Measurements from ENCODE around the gene GSDMA.
A peak's percentile ranks its signal among the peaks of the same experiment; 100 is the strongest.

Gene GSDMA

GRCh38 chr17:39970157-39970692 lies 7.4 kb downstream of the GSDMA start:
- Mint-ChIP-seq H3K27ac (peak overlapping the region in 2 of 3 experiments; percentile 43 to 61), H3K4me1 (peaks cover 12% of the 10 kb centered on the region), H3K36me3 (ENCODE audit: low read depth) (no peaks in the 10 kb centered on the region), H3K4me3 (no peak overlapping the region), H3K9me3 (no peaks in the 10 kb centered on the region), H3K27me3 (ENCODE audit: low read depth) (peaks cover 44% of the 10 kb centered on the region)
- TF ChIP-seq, protein P1, sequence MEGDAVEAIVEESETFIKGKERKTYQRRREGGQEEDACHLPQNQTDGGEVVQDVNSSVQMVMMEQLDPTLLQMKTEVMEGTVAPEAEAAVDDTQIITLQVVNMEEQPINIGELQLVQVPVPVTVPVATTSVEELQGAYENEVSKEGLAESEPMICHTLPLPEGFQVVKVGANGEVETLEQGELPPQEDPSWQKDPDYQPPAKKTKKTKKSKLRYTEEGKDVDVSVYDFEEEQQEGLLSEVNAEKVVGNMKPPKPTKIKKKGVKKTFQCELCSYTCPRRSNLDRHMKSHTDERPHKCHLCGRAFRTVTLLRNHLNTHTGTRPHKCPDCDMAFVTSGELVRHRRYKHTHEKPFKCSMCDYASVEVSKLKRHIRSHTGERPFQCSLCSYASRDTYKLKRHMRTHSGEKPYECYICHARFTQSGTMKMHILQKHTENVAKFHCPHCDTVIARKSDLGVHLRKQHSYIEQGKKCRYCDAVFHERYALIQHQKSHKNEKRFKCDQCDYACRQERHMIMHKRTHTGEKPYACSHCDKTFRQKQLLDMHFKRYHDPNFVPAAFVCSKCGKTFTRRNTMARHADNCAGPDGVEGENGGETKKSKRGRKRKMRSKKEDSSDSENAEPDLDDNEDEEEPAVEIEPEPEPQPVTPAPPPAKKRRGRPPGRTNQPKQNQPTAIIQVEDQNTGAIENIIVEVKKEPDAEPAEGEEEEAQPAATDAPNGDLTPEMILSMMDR (IDR thresholded peaks at IDR 0.05; ENCODE audit: unreplicated experiment in 3 of 3), result no peak

DNA sequence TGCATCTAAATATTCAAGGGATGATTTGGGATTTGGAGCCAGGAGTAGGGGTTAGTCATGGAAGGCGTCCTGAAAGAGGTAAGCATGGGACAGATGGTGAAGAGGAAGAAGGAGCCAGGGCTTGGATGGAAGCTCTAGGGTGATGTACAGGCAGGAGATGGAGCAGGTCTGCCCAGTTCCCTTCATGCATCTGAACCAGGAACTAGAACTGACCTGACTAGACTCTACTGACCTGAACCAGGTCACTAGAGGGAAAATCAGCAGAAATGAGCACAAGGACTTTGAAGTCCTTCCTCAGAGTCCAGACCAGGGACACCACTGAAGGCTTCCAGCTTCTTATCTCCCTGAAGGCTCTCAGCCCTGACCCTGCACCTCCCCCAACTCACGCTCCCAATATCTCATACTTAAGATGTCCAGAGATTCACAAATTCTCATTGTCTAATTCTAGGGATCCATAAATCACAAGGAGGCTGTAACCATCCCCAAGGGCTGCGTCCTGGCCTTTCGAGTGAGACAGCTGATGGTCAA lies 8.3 kb downstream of the GSDMA start:
- TF ChIP-seq, protein P1 (IDR thresholded peaks at IDR 0.05; ENCODE audit: unreplicated experiment in 3 of 3), result no peak
- no peaks in the 10 kb centered on the region for H3K36me3 Mint-ChIP-seq (ENCODE audit: low read depth)
- no peak overlapping the region for H3K4me3 Mint-ChIP-seq
- H3K27ac Mint-ChIP-seq, result peak overlapping the region; percentile 76 to 88 (median 85)
- peaks cover 49% of the 10 kb centered on the region for H3K27me3 Mint-ChIP-seq (ENCODE audit: low read depth)
- peaks cover 17% of the 10 kb centered on the region for H3K4me1 Mint-ChIP-seq
- no peaks in the 10 kb centered on the region for H3K9me3 Mint-ChIP-seq

GRCh38 chr17:39972271-39972670 lies 9.5 kb downstream of the GSDMA start:
- Mint-ChIP-seq H3K9me3 (no peaks in the 10 kb centered on the region), H3K27ac (peak overlapping the region; percentile 76 to 88 (median 78)), H3K36me3 (ENCODE audit: low read depth) (no peaks in the 10 kb centered on the region), H3K4me1 (peaks cover 17% of the 10 kb centered on the region), H3K4me3 (peak overlapping the region; percentile 7 to 29 (median 9)), H3K27me3 (ENCODE audit: low read depth) (peaks cover 47% of the 10 kb centered on the region)
- TF ChIP-seq, protein P1 (IDR thresholded peaks at IDR 0.05; ENCODE audit: unreplicated experiment in 3 of 3), result no peak

DNA sequence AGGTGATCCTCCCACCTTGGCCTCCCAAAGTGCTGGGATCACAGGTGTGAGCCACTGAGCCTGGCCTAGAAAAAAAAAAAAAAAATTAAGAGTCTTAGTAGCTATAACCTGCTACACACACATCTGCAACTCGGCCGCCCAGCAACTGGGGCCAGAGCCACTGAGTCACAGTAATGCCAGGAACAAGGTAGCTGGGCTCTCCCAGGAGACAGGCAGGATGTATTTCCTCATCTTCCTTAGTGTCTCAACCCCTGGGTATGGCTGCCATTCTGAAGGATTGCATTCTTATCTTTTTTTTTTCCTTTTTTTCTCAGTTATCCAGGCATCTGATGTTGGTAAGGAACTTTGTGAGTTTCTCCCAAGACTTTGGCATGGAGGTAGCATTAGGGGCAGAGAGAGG lies 10.7 kb downstream of the GSDMA start:
- TF ChIP-seq, protein P1 (IDR thresholded peaks at IDR 0.05; ENCODE audit: unreplicated experiment in 3 of 3), result no peak
- Mint-ChIP-seq H3K4me1 (peaks cover 22% of the 10 kb centered on the region), H3K27me3 (ENCODE audit: low read depth) (peaks cover 44% of the 10 kb centered on the region), H3K27ac (no peak overlapping the region), H3K9me3 (no peaks in the 10 kb centered on the region), H3K36me3 (ENCODE audit: low read depth) (no peaks in the 10 kb centered on the region), H3K4me3 (no peak overlapping the region)

DNA sequence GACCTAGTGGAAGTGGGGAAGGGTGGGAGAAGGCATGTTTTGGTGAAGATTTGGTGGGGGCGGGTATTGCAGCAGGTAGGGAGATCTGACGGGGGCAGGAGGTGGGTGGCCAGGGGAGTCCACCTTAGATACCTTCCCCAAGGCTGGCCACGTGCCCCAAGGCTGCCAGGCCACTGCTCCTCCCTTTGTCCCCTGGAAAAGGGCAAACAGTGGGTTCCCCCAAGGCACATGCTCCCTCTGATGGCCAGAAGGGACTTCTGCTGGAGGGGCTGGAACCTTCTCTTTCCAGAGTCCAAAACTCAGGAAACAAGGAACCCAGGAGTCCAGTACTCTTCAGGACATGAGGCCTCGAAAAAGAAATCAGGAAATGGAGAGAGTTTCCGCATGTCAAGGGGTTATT lies 11.6 kb downstream of the GSDMA start:
- Mint-ChIP-seq H3K36me3 (ENCODE audit: low read depth) (no peaks in the 10 kb centered on the region), H3K9me3 (no peaks in the 10 kb centered on the region), H3K4me3 (no peak overlapping the region), H3K27ac (no peak overlapping the region), H3K4me1 (peaks cover 27% of the 10 kb centered on the region), H3K27me3 (ENCODE audit: low read depth) (peaks cover 35% of the 10 kb centered on the region)
- TF ChIP-seq, protein P1 (IDR thresholded peaks at IDR 0.05; ENCODE audit: unreplicated experiment in 3 of 3), result no peak

DNA sequence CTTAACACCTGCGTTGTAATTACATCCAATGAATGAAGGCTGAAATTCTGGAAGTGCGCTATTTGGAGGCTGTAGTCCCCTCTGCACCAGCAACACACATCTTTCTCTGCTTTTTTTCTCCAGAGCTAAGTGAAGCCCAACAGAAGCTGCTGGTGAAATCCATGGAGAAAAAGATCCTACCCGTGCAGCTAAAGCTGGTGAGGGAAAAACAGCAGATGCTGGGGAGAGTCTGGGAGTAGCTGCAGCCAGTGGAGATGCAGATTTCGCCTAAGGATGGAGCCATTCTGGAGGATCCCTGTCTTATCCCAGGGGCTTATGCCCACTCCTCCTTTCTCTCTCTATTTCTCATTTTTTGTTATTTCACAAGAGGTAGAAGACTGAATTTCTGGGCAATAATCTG lies 13.0 kb downstream of the GSDMA start:
- no peaks in the 10 kb centered on the region for H3K36me3 Mint-ChIP-seq (ENCODE audit: low read depth)
- H3K9me3 Mint-ChIP-seq, result no peaks in the 10 kb centered on the region
- H3K27me3 Mint-ChIP-seq (ENCODE audit: low read depth), result peaks cover 23% of the 10 kb centered on the region
- peaks cover 37% of the 10 kb centered on the region for H3K4me1 Mint-ChIP-seq
- peak overlapping the region in 1 of 3 experiments; percentile 46 for H3K27ac Mint-ChIP-seq
- H3K4me3 Mint-ChIP-seq, result no peak overlapping the region
- TF ChIP-seq, protein P1 (IDR thresholded peaks at IDR 0.05; ENCODE audit: unreplicated experiment in 3 of 3), result no peak
